ENCODE results near the gene USF3.

DNA sequence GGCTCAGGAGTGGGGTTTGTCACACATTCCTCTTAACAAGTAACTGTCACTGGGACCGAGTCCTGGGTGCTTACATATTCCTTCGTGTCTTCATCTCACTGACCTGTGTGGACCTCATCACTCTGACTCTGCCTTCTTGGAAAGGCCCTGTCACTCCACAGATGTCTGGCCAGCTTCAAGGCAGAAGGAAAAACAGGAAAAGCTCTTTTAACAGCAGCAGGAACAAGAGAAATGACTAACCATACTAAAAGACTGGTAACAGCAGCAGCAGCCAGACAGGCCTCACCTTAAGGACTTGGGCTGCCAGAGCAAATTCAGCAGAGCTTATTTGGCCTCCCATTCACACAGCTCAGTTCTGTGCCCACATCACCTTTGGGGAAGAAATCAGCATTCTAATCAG is 68.1 kb downstream of the USF3 start:
- TF ChIP-seq EGR1 (IDR thresholded peaks at IDR 0.05; ENCODE audit: low read depth) (no peak), POLR2A (IDR thresholded peaks at IDR 0.05; ENCODE audit: borderline replicate concordance, extremely low read depth, insufficient read depth, insufficient read length) (no peak), POLR2AphosphoS5 (IDR thresholded peaks at IDR 0.05; ENCODE audit: low read depth, low read length) (no peak), EZH2 (IDR thresholded peaks at IDR 0.05) (no peak), YY1 (IDR thresholded peaks at IDR 0.05; ENCODE audit: extremely low read depth, insufficient replicate concordance, low read depth, low read length) (no peak), ZNF274 (IDR thresholded peaks at IDR 0.05; ENCODE audit: low read depth, low read length) (no peak), JUND (IDR thresholded peaks at IDR 0.05) (no peak), SIN3A (IDR thresholded peaks at IDR 0.05; ENCODE audit: low read depth) (no peak), RAD21 (IDR thresholded peaks at IDR 0.05; ENCODE audit: low read depth) (no peak)
- TF ChIP-seq, protein P1, sequence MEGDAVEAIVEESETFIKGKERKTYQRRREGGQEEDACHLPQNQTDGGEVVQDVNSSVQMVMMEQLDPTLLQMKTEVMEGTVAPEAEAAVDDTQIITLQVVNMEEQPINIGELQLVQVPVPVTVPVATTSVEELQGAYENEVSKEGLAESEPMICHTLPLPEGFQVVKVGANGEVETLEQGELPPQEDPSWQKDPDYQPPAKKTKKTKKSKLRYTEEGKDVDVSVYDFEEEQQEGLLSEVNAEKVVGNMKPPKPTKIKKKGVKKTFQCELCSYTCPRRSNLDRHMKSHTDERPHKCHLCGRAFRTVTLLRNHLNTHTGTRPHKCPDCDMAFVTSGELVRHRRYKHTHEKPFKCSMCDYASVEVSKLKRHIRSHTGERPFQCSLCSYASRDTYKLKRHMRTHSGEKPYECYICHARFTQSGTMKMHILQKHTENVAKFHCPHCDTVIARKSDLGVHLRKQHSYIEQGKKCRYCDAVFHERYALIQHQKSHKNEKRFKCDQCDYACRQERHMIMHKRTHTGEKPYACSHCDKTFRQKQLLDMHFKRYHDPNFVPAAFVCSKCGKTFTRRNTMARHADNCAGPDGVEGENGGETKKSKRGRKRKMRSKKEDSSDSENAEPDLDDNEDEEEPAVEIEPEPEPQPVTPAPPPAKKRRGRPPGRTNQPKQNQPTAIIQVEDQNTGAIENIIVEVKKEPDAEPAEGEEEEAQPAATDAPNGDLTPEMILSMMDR (IDR thresholded peaks at IDR 0.05 in 2 of 3, conservative IDR thresholded peaks at IDR 0.05 in 1 of 3; ENCODE audit: borderline replicate concordance in 1 of 3, insufficient read depth in 1 of 3, low read depth in 2 of 3, low read length in 2 of 3) = no peak
- TF ChIP-seq, protein P2, sequence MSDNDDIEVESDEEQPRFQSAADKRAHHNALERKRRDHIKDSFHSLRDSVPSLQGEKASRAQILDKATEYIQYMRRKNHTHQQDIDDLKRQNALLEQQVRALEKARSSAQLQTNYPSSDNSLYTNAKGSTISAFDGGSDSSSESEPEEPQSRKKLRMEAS (IDR thresholded peaks at IDR 0.05) = no peak
